CD4-positive, alpha-beta T cell (primary cell): ENCODE data around the gene LAMA2. TPM values are rescaled to one million over a fixed set of nuclear protein-coding genes. Genes with fewer than 3 reads are reported as not detected.

Source experiments
- ATAC-seq: fragments of 200-7000 bp; cut with Tn5 transposase; one replicate; pipeline ENCODE4 v1.10.0; 2022; ENCODE audit warnings: mild to moderate bottlenecking; ENCODE audit not compliant: poor library complexity
- CTCF ChIA-PET: fragments of 350-600 bp; sonication (Branson Sonifier 250); formaldehyde crosslinking; loops from one replicate; lab custom pipeline; 2021; ENCODE audit warnings: antibody characterized with exemption, inconsistent platforms; lab: Charles Lee
- POLR2A ChIA-PET: fragments of 350-600 bp; sonication (Branson Sonifier 250); formaldehyde crosslinking; loops from one replicate; lab custom pipeline; 2021; ENCODE audit warnings: antibody characterized with exemption, inconsistent platforms; lab: Charles Lee
- DNase-seq, 14 experiments: peaks; one replicate each; pipeline ENCODE4 v3.0.0-alpha.2; 2013 to 2020; ENCODE audit warnings: mixed read lengths in 2 of 14
- H3K27ac ChIP-seq, 2 donors: one replicate each; pipeline versions ENCODE4 v1.5.1 to v1.7.0; 2013; ENCODE audit warnings: low read length in 2 of 2, low read depth in 1 of 2, mild to moderate bottlenecking in 1 of 2
- H3K27me3 ChIP-seq, 2 experiments: 1 replicate in 1 of 2; 2 replicates in 1 of 2; pipeline versions ENCODE4 v1.6.1 to v1.7.0; 2013; ENCODE audit warnings: low read length in 2 of 2, control low read depth in 1 of 2, mild to moderate bottlenecking in 1 of 2, moderate library complexity in 1 of 2; ENCODE audit not compliant: insufficient read depth in 2 of 2, control insufficient read depth in 1 of 2
- H3K36me3 ChIP-seq: one replicate; pipeline ENCODE4 v1.6.1; 2013; ENCODE audit warnings: low read length, control low read depth; ENCODE audit not compliant: insufficient read depth
- H3K4me1 ChIP-seq: one replicate; pipeline ENCODE4 v1.6.1; 2013; ENCODE audit warnings: low read length, control low read depth; ENCODE audit not compliant: insufficient read depth
- H3K4me3 ChIP-seq: one replicate; pipeline ENCODE4 v1.5.1; 2013; ENCODE audit warnings: mild to moderate bottlenecking, low read length, moderate library complexity
- H3K9me3 ChIP-seq, 2 experiments: 1 replicate in 1 of 2; 2 replicates in 1 of 2; pipeline versions ENCODE4 v1.6.1 to v1.7.0; 2013; ENCODE audit warnings: low read length in 2 of 2, mild to moderate bottlenecking in 2 of 2, control low read depth in 1 of 2, moderate library complexity in 1 of 2; ENCODE audit not compliant: control insufficient read depth in 1 of 2, insufficient read depth in 1 of 2
- H3K27ac Mint-ChIP-seq: one replicate; pipeline ENCODE4 v1.8.0; 2020; ENCODE audit warnings: mixed read lengths
- H3K27me3 Mint-ChIP-seq: one replicate; pipeline ENCODE4 v1.8.0; 2021; ENCODE audit warnings: mixed read lengths
- H3K36me3 Mint-ChIP-seq: one replicate; pipeline ENCODE4 v1.8.0; 2021; ENCODE audit warnings: low read depth, mixed read lengths
- H3K4me1 Mint-ChIP-seq: one replicate; pipeline ENCODE4 v1.8.0; 2021; ENCODE audit warnings: low read depth, mixed read lengths
- H3K4me3 Mint-ChIP-seq: one replicate; pipeline ENCODE4 v1.8.0; 2020; ENCODE audit warnings: mild to moderate bottlenecking, mixed read lengths
- H3K9me3 Mint-ChIP-seq: one replicate; pipeline ENCODE4 v1.8.0; 2020; ENCODE audit warnings: mixed read lengths
- intact Hi-C, 2 experiments: fragments of 100-400 bp; cut with DNase I in 1 of 2; cut with micrococcal nuclease in 1 of 2; formaldehyde crosslinking; loops; one replicate each; pipeline versions ENCODE4 v1.15.1 to v1.9.0; 2023 to 2025; cut with DNase I, micrococcal nuclease
- total RNA-seq, 174 experiments: library from RNA in 2 of 174; stranded (reverse) in 2 of 174; gene quantifications; one replicate each; pipeline ENCODE4 v1.2.3 and lab custom pipeline; 2021 to 2026
- TF ChIP-seq, protein P1 (sequence below): fragments of 200-600 bp; IDR thresholded peaks from one replicate; pipeline ENCODE4 v1.8.0; 2022; ENCODE audit warnings: antibody characterized with exemption, mild to moderate bottlenecking

LAMA2 gene
- total RNA-seq, 2 experiments from 2014 or later = 0.05 to 0.06 TPM

DNA sequence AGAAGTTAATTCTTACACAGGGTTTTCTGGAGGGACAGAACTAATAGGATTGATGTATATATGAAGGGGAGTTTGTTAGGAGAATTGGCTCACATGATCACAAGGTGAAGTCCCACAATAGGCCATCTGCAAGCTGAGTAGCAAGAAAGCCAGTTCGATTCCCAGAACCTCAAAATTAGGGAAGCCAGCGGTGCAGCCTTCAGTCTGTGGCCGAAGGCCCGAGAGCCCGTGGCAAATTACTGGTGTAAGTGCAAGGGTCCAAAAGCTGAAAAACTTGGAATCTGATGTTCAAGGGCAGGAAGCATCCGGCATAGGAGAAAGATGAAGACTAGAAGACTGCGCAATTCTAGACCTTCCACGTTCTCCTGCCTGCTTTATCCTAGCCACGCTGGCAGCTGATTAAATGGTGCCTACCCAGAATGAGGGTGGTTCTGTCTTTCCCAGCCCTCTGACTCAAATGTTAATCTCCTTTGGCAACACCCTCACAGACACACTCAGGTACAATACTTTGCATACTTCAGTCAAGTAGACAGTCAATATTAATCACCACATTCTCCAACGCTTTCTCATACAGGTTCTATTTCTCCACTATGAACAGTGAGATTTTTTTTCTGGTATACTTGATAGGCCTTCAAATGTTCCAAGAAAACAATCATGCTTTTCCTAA lies 357.0 kb downstream of the LAMA2 start:
- Histone ChIP-seq H3K27me3 (peaks cover 0 to 3% of the 10 kb centered on the region in 2 experiments), H3K27ac (no peak overlapping the region), H3K9me3 (no peaks in the 10 kb centered on the region), H3K36me3 (no peaks in the 10 kb centered on the region), H3K4me1 (no peaks in the 10 kb centered on the region), H3K4me3 (no peak overlapping the region)
- CTCF ChIA-PET = interaction anchor here (1.0 kb wide), 1 partner anchor 14 kb away, joined by 4 read pairs; no protein-coding TSS in a partner anchor
- POLR2A ChIA-PET = no interaction called here
- Mint-ChIP-seq H3K27me3 (peaks cover 25% of the 10 kb centered on the region), H3K27ac (no peak overlapping the region), H3K4me1 (no peaks in the 10 kb centered on the region), H3K9me3 (no peaks in the 10 kb centered on the region), H3K36me3 (no peaks in the 10 kb centered on the region), H3K4me3 (no peak overlapping the region)
- DNase-seq = no peak
- TF ChIP-seq, protein P1, sequence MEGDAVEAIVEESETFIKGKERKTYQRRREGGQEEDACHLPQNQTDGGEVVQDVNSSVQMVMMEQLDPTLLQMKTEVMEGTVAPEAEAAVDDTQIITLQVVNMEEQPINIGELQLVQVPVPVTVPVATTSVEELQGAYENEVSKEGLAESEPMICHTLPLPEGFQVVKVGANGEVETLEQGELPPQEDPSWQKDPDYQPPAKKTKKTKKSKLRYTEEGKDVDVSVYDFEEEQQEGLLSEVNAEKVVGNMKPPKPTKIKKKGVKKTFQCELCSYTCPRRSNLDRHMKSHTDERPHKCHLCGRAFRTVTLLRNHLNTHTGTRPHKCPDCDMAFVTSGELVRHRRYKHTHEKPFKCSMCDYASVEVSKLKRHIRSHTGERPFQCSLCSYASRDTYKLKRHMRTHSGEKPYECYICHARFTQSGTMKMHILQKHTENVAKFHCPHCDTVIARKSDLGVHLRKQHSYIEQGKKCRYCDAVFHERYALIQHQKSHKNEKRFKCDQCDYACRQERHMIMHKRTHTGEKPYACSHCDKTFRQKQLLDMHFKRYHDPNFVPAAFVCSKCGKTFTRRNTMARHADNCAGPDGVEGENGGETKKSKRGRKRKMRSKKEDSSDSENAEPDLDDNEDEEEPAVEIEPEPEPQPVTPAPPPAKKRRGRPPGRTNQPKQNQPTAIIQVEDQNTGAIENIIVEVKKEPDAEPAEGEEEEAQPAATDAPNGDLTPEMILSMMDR = no peak
- ATAC-seq = no peak
- intact Hi-C loops = no loop called here

DNA sequence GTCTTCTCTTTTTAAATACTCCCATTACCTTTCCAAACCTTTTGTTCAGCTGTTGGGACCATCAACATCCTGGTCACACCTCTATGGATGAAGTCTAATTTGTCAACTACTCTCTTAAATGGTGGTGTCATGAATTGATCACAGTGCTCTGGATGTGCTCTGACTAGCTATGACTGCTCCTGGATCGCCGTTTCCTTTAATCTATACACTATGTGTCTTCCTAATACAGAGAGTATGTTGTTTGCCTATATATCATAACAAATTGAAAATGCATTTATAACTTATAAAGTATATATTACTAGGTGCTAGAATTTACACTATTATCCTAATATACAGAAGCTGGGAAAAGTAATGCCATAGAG lies 357.5 kb downstream of the LAMA2 start:
- H3K27me3 ChIP-seq = peaks cover under 1 to 3% of the 10 kb centered on the region in 2 experiments
- no peaks in the 10 kb centered on the region for H3K36me3 Mint-ChIP-seq
- TF ChIP-seq, protein P1 = no peak
- ATAC-seq = no peak
- no peaks in the 10 kb centered on the region for H3K9me3 ChIP-seq
- H3K4me3 Mint-ChIP-seq = no peak overlapping the region
- DNase-seq = no peak
- H3K9me3 Mint-ChIP-seq = no peaks in the 10 kb centered on the region
- no peaks in the 10 kb centered on the region for H3K36me3 ChIP-seq
- POLR2A ChIA-PET = no interaction called here
- no peaks in the 10 kb centered on the region for H3K4me1 Mint-ChIP-seq
- no peak overlapping the region for H3K27ac Mint-ChIP-seq
- H3K4me1 ChIP-seq = no peaks in the 10 kb centered on the region
- no peak overlapping the region for H3K27ac ChIP-seq
- CTCF ChIA-PET = interaction anchor here (1.0 kb wide), 1 partner anchor 13 kb away, joined by 4 read pairs; no protein-coding TSS in a partner anchor
- H3K27me3 Mint-ChIP-seq = peaks cover 25% of the 10 kb centered on the region
- no peak overlapping the region for H3K4me3 ChIP-seq
- intact Hi-C loops = no loop called here

DNA sequence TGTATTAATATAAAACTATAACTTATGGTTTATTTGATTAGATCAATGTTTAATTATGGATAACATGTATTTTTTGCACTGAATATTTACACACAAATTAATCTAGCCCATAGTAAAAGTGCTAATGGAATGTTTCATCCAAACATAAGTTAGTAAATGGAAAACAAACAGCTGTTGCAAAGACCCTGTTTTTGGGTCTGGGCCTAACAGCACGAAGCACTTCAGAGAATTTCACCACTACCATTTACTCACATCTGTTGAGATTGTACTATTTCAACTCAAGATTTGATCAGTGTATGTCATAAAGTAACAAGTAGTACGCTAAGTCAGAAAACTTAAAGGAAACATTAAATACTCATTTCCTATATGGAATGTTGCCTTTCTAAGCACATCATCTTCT lies 359.6 kb downstream of the LAMA2 start:
- peaks cover 21% of the 10 kb centered on the region for H3K27me3 Mint-ChIP-seq

More for the DNA sequence above, 359.6 kb downstream of the LAMA2 start:
- TF ChIP-seq, protein P1 = no peak
- H3K4me1 Mint-ChIP-seq = no peaks in the 10 kb centered on the region
- no peaks in the 10 kb centered on the region for H3K36me3 ChIP-seq
- H3K4me3 ChIP-seq = no peak overlapping the region
- H3K27me3 ChIP-seq = peaks cover 3 to 4% of the 10 kb centered on the region in 2 experiments
- H3K9me3 Mint-ChIP-seq = no peaks in the 10 kb centered on the region
- H3K27ac ChIP-seq = no peak overlapping the region
- ChIA-PET CTCF (no interaction called here), POLR2A (no interaction called here)
- no peak overlapping the region for H3K4me3 Mint-ChIP-seq
- H3K4me1 ChIP-seq = no peaks in the 10 kb centered on the region
- ATAC-seq (no peak), DNase-seq (no peak)
- no peaks in the 10 kb centered on the region for H3K9me3 ChIP-seq
- intact Hi-C loops = no loop called here
- no peaks in the 10 kb centered on the region for H3K36me3 Mint-ChIP-seq
- no peak overlapping the region for H3K27ac Mint-ChIP-seq
